Activated CD8-positive, alpha-beta memory T cell treated with anti-CD3 and anti-CD28 coated beads, Interleukin-2, amount 50 U/mL, for 1 hour (primary cell): ENCODE results near the gene SLX1A.
A peak's percentile ranks its signal among the peaks of the same experiment; 100 is the strongest.
"Not testable (repeated sequence)": the region's sequence is repeated elsewhere in the genome, so short reads cannot be mapped to it uniquely, and the experiment has no call there.

ENCODE experiments used
- DNase-seq: peaks from one replicate; pipeline ENCODE4 v3.0.0-alpha.2; 2020; ENCODE audit errors: extremely low read depth

SLX1A gene

GRCh38 chr16:30184096-30184890 is 9.4 kb upstream of the SLX1A start:
- peak; percentile 63 for DNase-seq

GRCh38 chr16:30184891-30185682 is 8.6 kb upstream of the SLX1A start:
- no peak for DNase-seq

- peak; percentile 70 for DNase-seq
These were observed 7.8 kb upstream of the SLX1A start for GRCh38 chr16:30185683-30186421.

GRCh38 chr16:30186444-30186781 is 7.3 kb upstream of the SLX1A start:
- no peak for DNase-seq

GRCh38 chr16:30186782-30187555 is 6.7 kb upstream of the SLX1A start:
- peak; percentile 72 for DNase-seq

GRCh38 chr16:30187556-30187865 is 6.2 kb upstream of the SLX1A start:
- DNase-seq = no peak

- no peak for DNase-seq
These were observed 5.6 kb upstream of the SLX1A start for GRCh38 chr16:30187971-30188561.

- not testable (repeated sequence) for DNase-seq
These were observed 2.5 kb upstream of the SLX1A start for GRCh38 chr16:30191158-30191557.

- DNase-seq = not testable (repeated sequence)
These were observed 577 bp upstream of the SLX1A start for GRCh38 chr16:30193098-30193497.

GRCh38 chr16:30194172-30194925 is 674 bp downstream of the SLX1A start:
- DNase-seq = not testable (repeated sequence)

- DNase-seq = not testable (repeated sequence)
These were observed 3.3 kb downstream of the SLX1A start for GRCh38 chr16:30197001-30197400.

- not testable (repeated sequence) for DNase-seq
These were observed 5.4 kb downstream of the SLX1A start, which contains the start of gene SULT1A3 for GRCh38 chr16:30199049-30199448. TSS of gene SULT1A3 (plus strand) at chr16:30199255. CDS start at chr16:30200729, 1,474 bp downstream.

- DNase-seq = not testable (repeated sequence)
These were observed 6.1 kb downstream of the SLX1A start for GRCh38 chr16:30199608-30200343.

- DNase-seq = not testable (repeated sequence)
These were observed 12.0 kb downstream of the SLX1A start for GRCh38 chr16:30205541-30206236.

- DNase-seq = not testable (repeated sequence)
These were observed 12.6 kb downstream of the SLX1A start for GRCh38 chr16:30206252-30206651.

GRCh38 chr16:30207063-30207704 is 13.5 kb downstream of the SLX1A start:
- DNase-seq = not testable (repeated sequence)

- not testable (repeated sequence) for DNase-seq
These were observed 15.4 kb downstream of the SLX1A start for GRCh38 chr16:30209032-30209431.

GRCh38 chr16:30211414-30211813 is 17.7 kb downstream of the SLX1A start:
- DNase-seq = not testable (repeated sequence)
